ENCODE data around the gene CACNB2. TPM values are rescaled to one million over a fixed set of nuclear protein-coding genes. Genes with fewer than 3 reads are reported as not detected.

Gene CACNB2
- total RNA-seq, 1 donor from 2014 or later = 0.13 TPM

GRCh38 chr10:18539335-18539734 lies 399.1 kb downstream of the CACNB2 start:
- Mint-ChIP-seq H3K9me3 (no peaks in the 10 kb centered on the region), H3K4me3 (no peak overlapping the region), H3K27ac (no peak overlapping the region), H3K27me3 (ENCODE audit: insufficient read depth) (no peaks in the 10 kb centered on the region), H3K36me3 (ENCODE audit: low read depth) (peaks cover 19% of the 10 kb centered on the region), H3K4me1 (ENCODE audit: low read depth) (no peaks in the 10 kb centered on the region)
- intact Hi-C loops (cut with micrococcal nuclease) = no loop called here
- DNase-seq (ENCODE audit: low spot score) = no peak

GRCh38 chr10:18540195-18540594 lies 400.0 kb downstream of the CACNB2 start:
- Mint-ChIP-seq H3K4me3 (no peak overlapping the region), H3K27me3 (ENCODE audit: insufficient read depth) (no peaks in the 10 kb centered on the region), H3K9me3 (no peaks in the 10 kb centered on the region), H3K36me3 (ENCODE audit: low read depth) (peaks cover 23% of the 10 kb centered on the region), H3K4me1 (ENCODE audit: low read depth) (no peaks in the 10 kb centered on the region), H3K27ac (no peak overlapping the region)
- no peak for DNase-seq (ENCODE audit: low spot score)
- intact Hi-C loops (cut with micrococcal nuclease) = no loop called here

DNA sequence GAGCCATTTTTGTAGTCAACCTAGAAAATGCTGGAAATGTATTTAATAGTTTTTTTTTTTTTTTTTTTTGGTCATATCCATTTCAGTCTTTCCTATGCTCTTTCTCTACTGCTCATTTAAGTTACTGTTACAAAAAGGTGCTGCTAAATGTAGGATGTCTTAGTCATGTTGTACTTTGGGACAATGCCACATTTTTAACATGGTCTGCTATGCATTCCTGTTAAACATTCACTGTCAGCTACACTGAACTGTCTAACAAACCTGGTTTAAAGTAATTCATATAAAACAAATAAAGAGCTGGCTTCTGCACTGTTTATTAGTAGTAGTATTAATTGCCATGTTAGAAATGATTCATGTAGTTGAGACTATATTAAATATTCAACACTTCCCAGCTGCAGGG lies 402.6 kb downstream of the CACNB2 start:
- Mint-ChIP-seq H3K36me3 (ENCODE audit: low read depth) (peaks cover 26% of the 10 kb centered on the region), H3K4me3 (no peak overlapping the region)
- intact Hi-C loops (cut with micrococcal nuclease) = no loop called here

GRCh38 chr10:18545621-18546305 lies 405.5 kb downstream of the CACNB2 start:
- intact Hi-C loops (cut with micrococcal nuclease) = no loop called here
- Mint-ChIP-seq H3K27me3 (ENCODE audit: insufficient read depth) (no peaks in the 10 kb centered on the region), H3K4me1 (ENCODE audit: low read depth) (no peaks in the 10 kb centered on the region), H3K4me3 (no peak overlapping the region), H3K9me3 (no peaks in the 10 kb centered on the region), H3K27ac (no peak overlapping the region), H3K36me3 (ENCODE audit: low read depth) (peaks cover 29% of the 10 kb centered on the region)
- no peak for DNase-seq (ENCODE audit: low spot score)

More for the DNA sequence above, 402.6 kb downstream of the CACNB2 start:
- Mint-ChIP-seq H3K4me1 (ENCODE audit: low read depth) (no peaks in the 10 kb centered on the region), H3K27me3 (ENCODE audit: insufficient read depth) (no peaks in the 10 kb centered on the region), H3K9me3 (no peaks in the 10 kb centered on the region), H3K27ac (no peak overlapping the region)
- no peak for DNase-seq (ENCODE audit: low spot score)

- intact Hi-C loops (cut with micrococcal nuclease) = no loop called here
- DNase-seq (ENCODE audit: low spot score) = no peak
- no peaks in the 10 kb centered on the region for H3K27me3 Mint-ChIP-seq (ENCODE audit: insufficient read depth)
- no peak overlapping the region for H3K4me3 Mint-ChIP-seq
- H3K4me1 Mint-ChIP-seq (ENCODE audit: low read depth) = no peaks in the 10 kb centered on the region
- H3K27ac Mint-ChIP-seq = no peak overlapping the region
- H3K36me3 Mint-ChIP-seq (ENCODE audit: low read depth) = peaks cover 25% of the 10 kb centered on the region
- H3K9me3 Mint-ChIP-seq = no peaks in the 10 kb centered on the region
Measured at GRCh38 chr10:18549105-18549504, 408.9 kb downstream of the CACNB2 start.

DNA sequence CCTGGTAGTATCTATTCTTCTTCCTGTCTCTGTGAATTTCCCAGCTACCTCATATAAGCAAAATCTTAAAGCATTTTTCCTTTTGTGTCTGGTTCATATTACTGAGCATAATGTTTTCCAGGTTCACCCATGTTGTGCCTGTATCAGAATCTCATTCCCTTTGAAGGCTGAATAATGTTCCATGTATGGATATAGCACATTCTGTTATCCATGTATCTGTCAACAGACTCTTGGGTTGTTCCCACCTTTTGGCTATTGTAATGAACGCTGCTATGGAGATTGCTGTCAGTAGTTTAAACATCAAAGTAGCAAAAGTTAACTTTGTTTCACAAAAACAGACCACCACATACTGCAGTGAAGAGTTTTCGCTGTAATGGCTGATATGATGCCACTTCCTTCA lies 411.2 kb downstream of the CACNB2 start:
- Mint-ChIP-seq H3K4me3 (no peak overlapping the region), H3K4me1 (ENCODE audit: low read depth) (no peaks in the 10 kb centered on the region), H3K36me3 (ENCODE audit: low read depth) (peaks cover 14% of the 10 kb centered on the region), H3K27me3 (ENCODE audit: insufficient read depth) (no peaks in the 10 kb centered on the region), H3K27ac (no peak overlapping the region), H3K9me3 (no peaks in the 10 kb centered on the region)
- DNase-seq (ENCODE audit: low spot score) = no peak
- intact Hi-C loops (cut with micrococcal nuclease) = no loop called here

- intact Hi-C loops (cut with micrococcal nuclease) = no loop called here
- no peak overlapping the region for H3K4me3 Mint-ChIP-seq
- no peaks in the 10 kb centered on the region for H3K9me3 Mint-ChIP-seq
- H3K27me3 Mint-ChIP-seq (ENCODE audit: insufficient read depth) = no peaks in the 10 kb centered on the region
- no peak overlapping the region for H3K27ac Mint-ChIP-seq
- H3K4me1 Mint-ChIP-seq (ENCODE audit: low read depth) = no peaks in the 10 kb centered on the region
- no peak for DNase-seq (ENCODE audit: low spot score)
- H3K36me3 Mint-ChIP-seq (ENCODE audit: low read depth) = peaks cover 4% of the 10 kb centered on the region
Measured at GRCh38 chr10:18554479-18554878, 414.3 kb downstream of the CACNB2 start.

DNA sequence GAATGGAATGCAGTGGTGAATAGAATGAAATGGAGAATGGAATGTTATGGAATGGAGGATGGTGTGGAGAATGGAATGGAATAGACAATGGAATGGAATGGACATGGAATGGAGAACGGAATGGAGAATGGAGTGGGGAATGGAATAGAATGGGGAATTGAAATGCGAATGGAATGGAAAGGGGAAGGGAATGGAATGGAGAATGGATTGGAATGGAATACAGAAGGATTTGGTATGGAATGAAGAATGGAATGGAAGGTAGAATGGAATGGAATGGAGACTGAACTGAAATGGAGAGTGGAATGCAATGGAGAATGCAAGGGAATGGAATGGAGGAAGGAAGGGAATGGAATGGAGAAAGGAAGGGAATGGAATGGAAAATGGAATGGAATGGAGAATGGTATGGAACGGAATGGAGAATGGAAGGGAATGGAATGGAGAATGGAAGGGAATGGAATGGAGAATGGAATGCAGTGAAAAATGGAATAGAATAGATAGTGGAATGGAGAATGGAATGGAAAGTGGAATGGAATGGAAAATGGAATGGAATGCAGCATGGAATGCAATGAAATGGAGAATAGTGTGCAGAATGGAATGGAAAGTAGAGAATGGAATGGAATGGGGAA lies 416.4 kb downstream of the CACNB2 start:
- H3K4me3 Mint-ChIP-seq = no peak overlapping the region
- no peaks in the 10 kb centered on the region for H3K36me3 Mint-ChIP-seq (ENCODE audit: low read depth)
- no peaks in the 10 kb centered on the region for H3K4me1 Mint-ChIP-seq (ENCODE audit: low read depth)
- H3K27ac Mint-ChIP-seq = no peak overlapping the region
- H3K27me3 Mint-ChIP-seq (ENCODE audit: insufficient read depth) = no peaks in the 10 kb centered on the region
- H3K9me3 Mint-ChIP-seq = no peaks in the 10 kb centered on the region
- no peak for DNase-seq (ENCODE audit: low spot score)
- intact Hi-C loops (cut with micrococcal nuclease) = no loop called here

GRCh38 chr10:18557960-18558359 lies 417.7 kb downstream of the CACNB2 start:
- Mint-ChIP-seq H3K4me1 (ENCODE audit: low read depth) (no peaks in the 10 kb centered on the region), H3K4me3 (no peak overlapping the region), H3K27me3 (ENCODE audit: insufficient read depth) (no peaks in the 10 kb centered on the region), H3K27ac (no peak overlapping the region), H3K36me3 (ENCODE audit: low read depth) (no peaks in the 10 kb centered on the region), H3K9me3 (no peaks in the 10 kb centered on the region)
- DNase-seq (ENCODE audit: low spot score) = no peak
- intact Hi-C loops (cut with micrococcal nuclease) = no loop called here

DNA sequence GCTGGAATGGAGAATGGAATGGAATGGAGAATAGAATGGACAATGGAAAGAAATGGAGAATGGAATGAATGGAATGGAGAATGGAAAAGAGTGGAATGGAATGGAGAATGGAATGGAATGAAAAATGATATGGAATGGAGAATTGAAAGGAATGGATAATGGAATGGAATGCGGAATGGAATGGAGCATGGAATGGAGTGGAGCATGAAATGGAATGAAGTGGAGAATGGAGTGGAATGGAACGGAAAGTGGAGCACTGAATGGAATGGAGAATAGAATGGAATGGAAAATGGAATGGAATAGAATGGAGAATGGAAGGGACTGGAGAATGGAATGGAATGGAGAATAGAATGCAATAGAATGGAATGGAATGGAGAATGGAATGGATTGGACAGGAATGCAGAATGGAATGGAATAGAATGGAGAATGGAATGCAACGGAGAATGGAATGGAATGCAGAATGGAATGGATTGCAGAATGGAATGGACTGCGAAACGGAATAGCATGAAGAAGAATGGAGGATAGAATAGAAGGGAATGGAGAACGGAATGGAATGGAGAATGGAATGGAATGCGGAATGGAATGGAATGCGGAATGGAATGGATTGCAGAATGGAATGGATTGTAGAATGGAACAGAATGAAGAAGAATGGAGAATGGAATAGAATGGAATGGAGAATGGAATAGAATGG lies 421.8 kb downstream of the CACNB2 start:
- intact Hi-C loops (cut with micrococcal nuclease) = no loop called here
- Mint-ChIP-seq H3K9me3 (no peaks in the 10 kb centered on the region), H3K4me1 (ENCODE audit: low read depth) (no peaks in the 10 kb centered on the region), H3K4me3 (no peak overlapping the region), H3K27me3 (ENCODE audit: insufficient read depth) (no peaks in the 10 kb centered on the region), H3K27ac (no peak overlapping the region), H3K36me3 (ENCODE audit: low read depth) (no peaks in the 10 kb centered on the region)
- no peak for DNase-seq (ENCODE audit: low spot score)

GRCh38 chr10:18563003-18563726 lies 422.9 kb downstream of the CACNB2 start:
- no peaks in the 10 kb centered on the region for H3K9me3 Mint-ChIP-seq
- intact Hi-C loops (cut with micrococcal nuclease) = no loop called here

GRCh38 chr10:18565006-18565405 lies 424.8 kb downstream of the CACNB2 start:
- no peak overlapping the region for H3K27ac Mint-ChIP-seq
- H3K4me3 Mint-ChIP-seq = no peak overlapping the region
- intact Hi-C loops (cut with micrococcal nuclease) = no loop called here
- no peaks in the 10 kb centered on the region for H3K4me1 Mint-ChIP-seq (ENCODE audit: low read depth)
- no peaks in the 10 kb centered on the region for H3K27me3 Mint-ChIP-seq (ENCODE audit: insufficient read depth)
- H3K9me3 Mint-ChIP-seq = no peaks in the 10 kb centered on the region
- H3K36me3 Mint-ChIP-seq (ENCODE audit: low read depth) = no peaks in the 10 kb centered on the region
- no peak for DNase-seq (ENCODE audit: low spot score)

More at GRCh38 chr10:18563003-18563726, 422.9 kb downstream of the CACNB2 start:
- Mint-ChIP-seq H3K27ac (no peak overlapping the region), H3K27me3 (ENCODE audit: insufficient read depth) (no peaks in the 10 kb centered on the region), H3K36me3 (ENCODE audit: low read depth) (no peaks in the 10 kb centered on the region), H3K4me1 (ENCODE audit: low read depth) (no peaks in the 10 kb centered on the region), H3K4me3 (no peak overlapping the region)
- DNase-seq (ENCODE audit: low spot score) = no peak

DNA sequence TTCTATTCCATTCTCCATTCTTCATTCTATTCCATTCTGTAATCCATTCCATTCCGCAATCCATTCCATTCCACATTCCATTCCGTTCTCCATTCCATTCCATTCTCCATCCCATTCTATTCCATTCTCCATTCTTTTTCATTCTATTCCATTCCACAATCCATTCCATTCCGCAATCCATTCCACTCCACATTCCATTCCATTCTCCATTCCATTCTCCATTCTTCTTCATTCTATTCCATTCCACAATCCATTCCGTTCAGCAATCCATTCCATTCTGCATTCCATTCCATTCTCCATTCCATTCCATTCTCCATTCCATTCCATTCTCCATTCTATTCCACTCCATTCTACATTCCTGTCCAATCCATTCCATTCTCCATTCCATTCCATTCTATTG lies 426.0 kb downstream of the CACNB2 start:
- Mint-ChIP-seq H3K9me3 (no peaks in the 10 kb centered on the region), H3K4me1 (ENCODE audit: low read depth) (no peaks in the 10 kb centered on the region), H3K36me3 (ENCODE audit: low read depth) (no peaks in the 10 kb centered on the region), H3K27me3 (ENCODE audit: insufficient read depth) (no peaks in the 10 kb centered on the region), H3K27ac (no peak overlapping the region), H3K4me3 (no peak overlapping the region)
- DNase-seq (ENCODE audit: low spot score) = no peak
- intact Hi-C loops (cut with micrococcal nuclease) = no loop called here
